DMS 273 (cell line): ENCODE measurements around the gene AOC3.
"Not testable (repeated sequence)": the region's sequence is repeated elsewhere in the genome, so short reads cannot be mapped to it uniquely, and the experiment has no call there.

Experiments
- DNase-seq: peaks from one replicate; lab custom pipeline; 2025; ENCODE audit not compliant: unreplicated experiment; lab: John Stamatoyannopoulos, UW

Gene AOC3

DNA sequence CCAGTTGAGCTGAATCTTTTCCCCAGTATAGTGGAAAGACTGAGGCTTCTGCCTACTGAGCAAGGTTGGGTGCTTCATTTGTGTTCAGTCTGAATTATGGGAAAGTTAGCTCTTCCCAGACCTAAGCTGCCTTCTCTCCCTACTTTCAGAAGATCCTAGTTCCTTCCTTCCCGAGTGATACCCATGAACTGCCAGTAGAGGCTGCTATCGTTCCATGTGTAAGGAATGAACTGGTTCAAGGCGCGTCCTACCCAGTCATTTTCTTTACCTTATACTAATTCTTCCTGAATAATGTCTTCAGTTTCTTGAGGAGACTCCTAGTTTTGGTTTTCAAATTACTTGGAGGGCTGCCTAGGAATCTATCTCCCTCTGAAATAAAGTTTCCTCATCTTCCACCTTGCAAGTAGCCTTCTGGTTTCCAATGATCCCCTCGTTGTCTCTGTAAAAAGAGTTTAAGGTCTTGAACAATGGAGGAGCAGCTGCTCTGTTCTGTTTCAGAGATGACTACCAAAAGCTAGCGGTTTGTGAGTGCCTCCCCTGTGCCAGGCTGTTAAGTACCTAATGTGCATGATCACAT is 7.6 kb upstream of the AOC3 start:
- DNase-seq, result peak; percentile 77

DNA sequence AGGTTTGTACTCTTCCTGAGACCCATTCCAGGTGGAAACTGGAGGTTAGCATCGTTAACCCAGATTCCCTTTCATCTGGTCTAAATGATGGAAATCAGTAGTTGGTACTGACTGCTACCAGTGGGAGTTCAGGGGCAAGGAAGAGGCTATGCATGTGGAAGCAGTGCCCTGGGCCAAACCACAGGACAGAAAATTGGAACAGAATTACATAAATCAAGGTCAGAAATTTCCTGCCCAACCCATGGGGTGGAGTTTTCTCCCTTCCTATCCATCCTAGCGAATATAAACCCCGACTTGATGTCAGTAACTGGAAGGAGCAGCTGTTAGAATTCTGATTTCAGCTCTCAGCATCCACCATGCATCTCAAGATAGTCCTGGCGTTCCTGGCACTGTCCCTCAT is 6.7 kb upstream of the AOC3 start, which contains the start of gene AOC2:
TSS of gene AOC2 (plus strand) at position 310 of the 400 bp plus-strand sequence. CDS start at position 357, 47 bp downstream.
- no peak for DNase-seq

GRCh38 chr17:42844761-42845555 is 6.0 kb upstream of the AOC3 start:
- no peak for DNase-seq

GRCh38 chr17:42845556-42845917 is 5.5 kb upstream of the AOC3 start:
- DNase-seq, result no peak

DNA sequence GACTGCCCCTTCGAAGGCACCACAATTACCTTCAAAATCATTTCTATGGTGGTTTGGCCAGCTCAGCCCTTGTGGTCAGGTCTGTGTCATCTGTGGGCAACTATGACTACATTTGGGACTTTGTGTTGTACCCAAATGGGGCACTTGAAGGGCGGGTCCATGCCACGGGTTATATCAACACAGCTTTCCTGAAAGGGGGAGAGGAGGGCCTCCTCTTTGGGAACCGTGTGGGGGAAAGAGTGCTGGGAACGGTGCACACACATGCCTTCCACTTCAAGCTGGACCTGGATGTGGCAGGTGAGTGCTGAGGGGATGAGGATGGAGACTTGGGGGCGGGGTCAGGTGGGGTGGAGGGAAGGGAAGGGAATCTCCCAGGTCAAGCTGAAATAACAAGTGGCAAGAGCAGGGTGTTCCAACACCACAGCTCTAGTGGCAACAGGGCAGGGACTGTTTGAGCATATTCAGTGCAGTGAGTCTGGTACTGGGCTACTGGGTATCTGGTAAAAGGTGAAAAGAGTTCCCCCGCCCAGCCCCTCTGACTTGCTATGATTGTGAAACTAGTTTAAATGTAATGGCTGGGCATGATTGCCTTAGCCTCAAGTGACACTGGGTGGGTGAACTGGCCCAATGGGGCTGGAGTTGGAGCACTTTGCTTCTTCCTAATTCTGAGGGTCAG is 4.9 kb upstream of the AOC3 start:
- no peak for DNase-seq

DNA sequence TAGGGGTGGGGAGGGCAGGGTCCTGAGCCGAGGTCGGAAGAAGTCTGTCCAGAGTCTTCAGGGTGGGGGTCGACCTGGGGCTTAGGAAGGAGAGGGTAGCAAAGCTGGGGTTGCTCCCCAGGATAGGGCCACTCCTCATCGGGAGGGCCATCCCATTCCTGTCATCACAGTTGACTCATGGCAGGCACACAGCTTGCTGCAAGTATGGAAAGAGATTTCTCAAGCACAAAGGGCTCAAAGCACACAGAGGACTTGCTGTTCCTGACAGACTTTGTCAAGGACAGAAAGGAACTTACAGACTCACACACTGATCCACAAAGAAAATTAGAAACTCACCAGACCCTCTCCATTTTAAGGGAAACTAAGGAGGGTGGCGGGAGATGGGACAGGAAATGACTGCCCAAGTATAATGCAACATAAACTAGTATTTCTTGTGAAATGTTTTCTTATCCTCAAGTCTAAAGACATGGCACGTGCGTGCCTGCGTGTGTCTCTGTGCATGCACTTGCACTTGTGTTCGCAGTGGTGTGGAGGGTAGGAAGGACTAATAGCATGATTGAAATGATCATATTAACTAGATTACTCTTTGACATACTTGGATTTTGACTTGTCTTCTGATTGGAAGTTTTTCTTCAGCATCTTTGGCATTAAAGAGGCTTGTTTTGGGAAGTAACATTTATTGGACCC is 4.3 kb upstream of the AOC3 start:
- DNase-seq, result peak; percentile 29

- DNase-seq, result no peak
These were observed 2.9 kb upstream of the AOC3 start for GRCh38 chr17:42848093-42848492.

DNA sequence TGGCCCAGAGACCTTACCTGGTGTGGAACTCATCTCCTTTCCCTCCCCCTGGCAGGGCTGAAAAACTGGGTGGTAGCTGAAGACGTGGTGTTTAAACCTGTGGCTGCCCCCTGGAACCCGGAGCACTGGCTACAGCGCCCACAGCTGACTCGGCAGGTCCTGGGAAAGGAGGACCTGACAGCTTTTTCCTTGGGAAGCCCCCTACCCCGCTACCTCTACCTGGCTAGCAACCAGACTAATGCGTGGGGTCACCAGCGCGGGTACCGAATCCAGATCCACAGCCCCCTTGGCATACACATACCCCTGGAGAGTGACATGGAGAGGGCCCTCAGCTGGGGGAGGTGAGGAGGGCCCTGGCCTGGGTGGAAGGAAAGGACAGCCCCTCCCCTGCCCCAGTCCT is 2.0 kb upstream of the AOC3 start:
- no peak for DNase-seq

- DNase-seq, result no peak
These were observed 1.4 kb upstream of the AOC3 start for GRCh38 chr17:42849451-42850181.

DNA sequence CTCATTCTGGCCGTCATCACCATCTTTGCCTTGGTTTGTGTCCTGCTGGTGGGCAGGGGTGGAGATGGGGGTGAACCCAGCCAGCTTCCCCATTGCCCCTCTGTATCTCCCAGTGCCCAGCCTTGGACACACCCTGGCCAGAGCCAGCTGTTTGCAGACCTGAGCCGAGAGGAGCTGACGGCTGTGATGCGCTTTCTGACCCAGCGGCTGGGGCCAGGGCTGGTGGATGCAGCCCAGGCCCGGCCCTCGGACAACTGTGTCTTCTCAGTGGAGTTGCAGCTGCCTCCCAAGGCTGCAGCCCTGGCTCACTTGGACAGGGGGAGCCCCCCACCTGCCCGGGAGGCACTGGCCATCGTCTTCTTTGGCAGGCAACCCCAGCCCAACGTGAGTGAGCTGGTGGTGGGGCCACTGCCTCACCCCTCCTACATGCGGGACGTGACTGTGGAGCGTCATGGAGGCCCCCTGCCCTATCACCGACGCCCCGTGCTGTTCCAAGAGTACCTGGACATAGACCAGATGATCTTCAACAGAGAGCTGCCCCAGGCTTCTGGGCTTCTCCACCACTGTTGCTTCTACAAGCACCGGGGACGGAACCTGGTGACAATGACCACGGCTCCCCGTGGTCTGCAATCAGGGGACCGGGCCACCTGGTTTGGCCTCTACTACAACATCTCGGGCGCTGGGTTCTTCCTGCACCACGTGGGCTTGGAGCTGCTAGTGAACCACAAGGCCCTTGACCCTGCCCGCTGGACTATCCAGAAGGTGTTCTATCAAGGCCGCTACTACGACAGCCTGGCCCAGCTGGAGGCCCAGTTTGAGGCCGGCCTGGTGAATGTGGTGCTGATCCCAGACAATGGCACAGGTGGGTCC is 607 bp downstream of the AOC3 start:
- DNase-seq, result not testable (repeated sequence)

- no peak for DNase-seq
These were observed 1.4 kb downstream of the AOC3 start for GRCh38 chr17:42852351-42852750.

DNA sequence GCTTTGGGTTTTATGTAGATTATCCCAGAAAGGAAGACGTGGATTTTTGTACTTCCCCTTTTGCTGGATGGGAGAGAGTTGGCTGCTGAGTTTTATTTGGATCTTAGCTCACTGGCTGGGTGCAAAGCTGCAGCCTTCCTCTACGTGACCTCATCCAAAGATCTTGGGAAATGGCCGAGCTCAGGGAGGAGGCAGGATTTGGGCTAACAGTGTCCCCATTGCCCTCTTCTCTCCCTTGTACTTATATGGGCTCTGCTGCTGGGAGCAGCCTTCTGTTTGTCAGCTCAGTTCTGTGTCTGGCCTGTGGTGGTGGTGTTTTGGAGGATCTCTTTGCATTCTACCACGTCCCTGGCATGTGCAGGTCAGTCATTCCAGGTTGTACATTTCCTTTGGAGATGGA is 2.0 kb downstream of the AOC3 start:
- DNase-seq, result no peak

- no peak for DNase-seq
These were observed 2.6 kb downstream of the AOC3 start for GRCh38 chr17:42853597-42853967.

DNA sequence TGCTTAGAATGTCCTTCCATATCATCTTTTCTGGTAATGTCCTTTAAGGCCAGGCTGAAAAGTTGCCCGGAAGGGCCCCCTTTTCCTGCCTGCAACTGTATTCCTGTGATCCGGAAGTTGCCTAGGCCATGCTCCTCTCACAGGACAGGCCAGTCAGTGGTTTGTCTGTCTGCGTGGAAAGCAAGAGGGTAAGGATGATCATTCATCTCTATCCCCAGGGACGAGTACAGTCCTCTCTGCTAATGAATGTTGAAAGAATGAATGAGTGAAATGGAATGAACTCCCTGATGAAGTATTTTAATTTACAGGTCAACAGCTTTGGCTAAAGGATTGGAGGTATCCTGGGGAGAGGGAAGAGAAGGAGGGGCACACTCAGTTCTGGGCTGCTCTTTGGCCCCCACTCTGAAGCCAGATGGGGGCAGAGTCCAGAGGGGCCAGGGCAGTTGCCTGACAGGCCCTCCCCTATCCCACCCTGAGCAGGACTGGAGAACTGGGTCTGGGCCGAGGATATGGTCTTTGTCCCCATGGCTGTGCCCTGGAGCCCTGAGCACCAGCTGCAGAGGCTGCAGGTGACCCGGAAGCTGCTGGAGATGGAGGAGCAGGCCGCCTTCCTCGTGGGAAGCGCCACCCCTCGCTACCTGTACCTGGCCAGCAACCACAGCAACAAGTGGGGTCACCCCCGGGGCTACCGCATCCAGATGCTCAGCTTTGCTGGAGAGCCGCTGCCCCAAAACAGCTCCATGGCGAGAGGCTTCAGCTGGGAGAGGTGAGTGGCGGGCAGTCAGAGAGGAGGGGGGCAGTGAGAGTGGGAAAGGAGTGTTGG is 3.2 kb downstream of the AOC3 start:
- no peak for DNase-seq

- DNase-seq, result no peak
These were observed 4.1 kb downstream of the AOC3 start for GRCh38 chr17:42855048-42855596.

- DNase-seq, result not testable (repeated sequence)
These were observed 5.1 kb downstream of the AOC3 start for GRCh38 chr17:42856093-42856492.

DNA sequence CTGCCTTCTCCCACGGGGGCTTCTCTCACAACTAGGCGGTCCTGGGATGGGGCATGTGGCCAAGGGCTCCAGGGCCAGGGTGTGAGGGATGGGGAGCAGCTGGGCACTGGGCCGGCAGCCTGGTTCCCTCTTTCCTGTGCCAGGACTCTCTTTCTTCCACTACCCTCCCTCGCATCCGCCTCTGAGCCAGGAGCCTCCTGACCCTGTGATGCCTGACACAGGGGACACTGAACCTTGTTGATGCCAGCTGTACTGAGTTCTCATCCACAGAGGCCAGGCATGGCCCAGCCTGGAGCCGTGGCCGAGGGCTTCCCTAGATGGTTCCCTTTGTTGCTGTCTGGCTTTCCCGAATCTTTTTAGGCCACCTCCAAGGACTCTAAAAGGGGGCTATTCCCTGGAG is 5.5 kb downstream of the AOC3 start:
- not testable (repeated sequence) for DNase-seq

- no peak for DNase-seq
These were observed 6.4 kb downstream of the AOC3 start for GRCh38 chr17:42857389-42857788.

GRCh38 chr17:42865638-42866094 is 14.7 kb downstream of the AOC3 start:
- DNase-seq, result no peak
